GM12874 (cell line): ENCODE measurements around the gene FCER1A.

Experiments
- CTCF ChIP-seq: IDR thresholded peaks from 2 replicates; pipeline ENCODE4 v1.5.1; 2011; ENCODE audit warnings: low read depth, mild to moderate bottlenecking, control low read depth, low read length, moderate library complexity; ENCODE audit not compliant: insufficient read depth

The FCER1A gene

GRCh38 chr1:159318784-159319551 lies 16.8 kb downstream of the FCER1A start:
- TF ChIP-seq CTCF: no peak

- TF ChIP-seq CTCF: no peak
Measured at GRCh38 chr1:159334797-159335196, 32.7 kb downstream of the FCER1A start.

GRCh38 chr1:159338018-159338417 lies 35.9 kb downstream of the FCER1A start:
- no peak for TF ChIP-seq CTCF

GRCh38 chr1:159339536-159339935 lies 37.4 kb downstream of the FCER1A start:
- TF ChIP-seq CTCF: no peak

GRCh38 chr1:159341736-159342135 lies 39.6 kb downstream of the FCER1A start:
- no peak for TF ChIP-seq CTCF

- no peak for TF ChIP-seq CTCF
Measured at GRCh38 chr1:159342761-159343425, 40.8 kb downstream of the FCER1A start.

- TF ChIP-seq CTCF: no peak
Measured at GRCh38 chr1:159352436-159352835, 50.3 kb downstream of the FCER1A start.
